ENCODE results near the gene MAP3K10.

- TF ChIP-seq CTCF (IDR thresholded peaks at IDR 0.05) (no peak), POLR2AphosphoS5 (IDR thresholded peaks at IDR 0.05) (no peak)
Measured at GRCh38 chr19:40236366-40236765, 45.1 kb downstream of the MAP3K10 start.

Measured in breast epithelium (tissue), 3 donors.